Eye (tissue), 1 donor: ENCODE measurements around the gene VPS36.
A peak's percentile ranks its signal among the peaks of the same experiment; 100 is the strongest.
"Not testable (repeated sequence)": the region's sequence is repeated elsewhere in the genome, so short reads cannot be mapped to it uniquely, and the experiment has no call there.

Experiments used
- DNase-seq: peaks from one replicate; pipeline ENCODE4 v3.0.0-alpha.2; 2015

Gene VPS36

DNA sequence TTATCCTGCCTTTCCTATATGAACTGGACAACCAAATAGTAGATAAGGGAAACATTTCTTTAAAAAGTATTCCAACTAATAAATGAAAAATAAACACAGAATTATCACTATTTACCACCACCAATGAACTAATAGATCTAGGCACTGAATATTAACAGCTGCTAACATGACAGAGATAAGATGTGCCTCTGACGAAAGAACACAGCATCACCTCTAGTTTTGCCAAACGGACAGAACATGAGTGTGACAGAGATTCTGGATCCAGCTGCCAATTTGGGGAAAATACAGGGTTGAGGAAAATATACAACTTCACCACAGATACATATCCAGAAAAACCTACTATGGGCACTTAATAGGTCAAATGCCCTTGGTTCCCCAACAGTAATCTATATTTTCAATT, 18.0 kb downstream of the VPS36 start:
- DNase-seq: no peak

DNA sequence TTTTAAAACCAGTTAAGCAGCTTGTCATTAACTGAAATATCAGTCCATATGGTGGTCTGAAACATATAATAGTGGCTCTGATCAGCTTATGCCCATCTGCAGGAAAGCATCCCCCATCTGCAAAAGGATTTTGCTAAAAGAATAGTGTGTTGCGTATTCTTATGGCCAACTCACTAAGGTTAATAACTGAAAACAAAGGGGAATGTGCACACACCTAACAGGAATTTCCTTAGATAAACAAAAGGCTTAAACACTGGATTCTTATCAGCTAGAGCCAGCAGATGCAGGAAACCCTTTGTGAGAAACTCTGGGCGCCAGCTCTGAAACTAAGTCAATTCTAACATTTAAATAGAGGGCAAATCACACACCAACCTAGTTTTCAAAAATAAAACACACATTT, 22.1 kb downstream of the VPS36 start:
- peak; percentile 7 for DNase-seq

DNA sequence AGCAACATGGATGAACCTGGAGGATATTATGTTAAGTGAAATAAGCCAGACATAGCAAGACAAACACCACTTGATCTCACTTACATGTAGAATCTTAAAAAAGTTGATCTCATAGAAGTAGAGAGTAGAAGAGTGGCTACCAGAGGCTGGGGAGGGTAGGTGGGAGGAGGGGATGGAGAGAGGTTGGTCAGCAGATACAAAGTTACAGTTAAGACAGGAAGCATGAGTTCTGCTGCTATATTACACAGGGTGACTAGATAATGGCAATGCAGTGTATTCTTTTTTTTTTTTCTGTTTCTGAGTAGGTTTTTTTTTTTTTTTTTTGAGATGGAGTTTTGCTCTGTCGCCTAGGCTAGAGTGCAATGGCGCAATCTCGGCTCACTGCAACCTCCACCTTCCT, 29.2 kb downstream of the VPS36 start:
- no peak for DNase-seq

DNA sequence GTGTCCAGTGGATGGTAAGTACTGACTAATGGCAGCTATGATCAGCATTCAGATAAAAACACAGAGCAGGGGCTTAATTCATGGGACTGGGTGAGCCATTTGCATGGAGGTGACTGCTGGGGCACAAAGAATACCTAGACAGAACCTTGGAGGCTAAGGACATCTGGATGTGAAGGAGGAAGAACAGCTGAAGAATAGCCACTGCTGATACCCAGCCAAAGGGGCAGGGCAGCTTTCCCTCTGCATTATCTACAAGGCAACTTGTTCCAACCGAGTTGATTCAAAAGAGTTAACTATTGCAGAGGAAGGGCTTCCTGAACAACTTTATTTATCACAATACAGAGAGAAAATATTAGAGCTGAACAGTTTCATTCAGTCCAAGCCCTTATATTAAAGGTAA, 31.4 kb downstream of the VPS36 start:
- no peak for DNase-seq

DNA sequence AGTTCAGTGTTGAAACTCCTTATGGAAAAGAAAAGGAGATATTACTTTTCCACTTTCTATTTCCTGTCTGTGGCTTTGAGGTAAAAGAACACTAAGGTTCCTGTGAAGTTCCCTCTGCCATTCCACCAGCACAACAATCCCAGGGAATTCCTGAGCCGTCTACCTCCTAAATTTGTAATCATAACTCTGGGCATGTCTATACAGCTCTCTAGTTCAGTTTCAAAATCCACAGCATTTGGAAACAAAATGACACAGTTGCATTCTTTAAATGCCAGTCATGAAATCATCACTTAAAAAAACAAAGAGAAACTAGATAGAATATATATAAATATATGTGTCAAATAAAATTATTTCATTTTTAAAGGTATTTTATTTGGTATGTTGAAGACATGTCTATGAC, 35.5 kb downstream of the VPS36 start:
- peak; percentile 8 for DNase-seq

DNA sequence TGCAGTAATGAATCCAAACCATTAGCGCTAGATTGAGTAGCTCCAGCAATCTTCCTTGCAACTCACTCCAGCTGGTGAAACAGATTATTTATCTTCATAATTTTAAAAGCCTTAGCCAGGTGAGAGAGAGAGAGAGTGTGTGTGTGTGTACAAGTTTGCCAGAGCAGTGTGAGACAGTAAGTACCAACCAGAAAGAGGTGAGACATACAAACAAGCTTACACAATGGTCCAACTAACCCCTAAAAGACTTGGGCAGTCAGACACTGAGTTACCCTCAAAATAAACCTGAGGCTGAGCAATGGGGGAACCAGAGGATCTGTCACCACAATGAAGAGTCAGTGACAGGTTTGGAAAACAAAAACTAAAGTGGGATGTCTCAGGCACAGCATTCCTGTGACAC, 36.4 kb downstream of the VPS36 start:
- no peak for DNase-seq

DNA sequence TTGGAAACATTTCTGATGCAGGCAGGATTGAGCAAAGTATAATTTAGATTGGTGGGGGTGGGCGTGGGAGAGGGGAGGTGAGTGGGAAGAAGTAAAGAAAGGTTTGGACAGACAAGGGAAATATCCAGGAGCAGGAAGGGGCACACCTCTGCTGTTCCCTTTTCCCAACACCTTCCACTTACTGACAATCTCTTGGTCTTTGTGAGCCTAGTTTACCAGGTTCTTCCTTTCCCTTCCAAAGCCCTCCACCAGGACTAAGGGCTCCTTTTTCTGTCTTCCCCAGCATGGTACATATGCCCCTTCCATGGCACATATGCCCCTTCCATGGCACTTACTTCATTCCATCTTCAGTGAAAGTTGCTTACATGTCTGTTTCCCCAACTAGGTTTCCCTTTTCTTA, 38.3 kb downstream of the VPS36 start:
- DNase-seq: no peak

DNA sequence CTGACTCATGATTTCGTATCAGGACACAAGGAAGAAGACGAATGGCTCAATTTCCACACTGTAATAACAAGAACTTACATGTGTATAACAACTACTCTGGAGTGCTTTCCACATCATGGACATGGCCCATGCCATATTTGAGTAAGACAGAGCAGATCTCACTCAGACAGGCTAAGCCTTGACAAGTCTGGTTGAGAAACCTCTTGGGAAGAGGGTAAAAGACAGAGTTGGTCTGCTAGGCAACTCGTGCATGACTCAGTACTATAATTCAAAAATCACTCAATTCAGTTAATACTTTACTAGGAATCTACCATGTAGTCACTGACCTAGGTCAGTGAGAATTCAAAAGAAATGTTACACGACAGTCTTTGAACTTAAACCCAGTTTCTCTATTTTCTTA, 38.8 kb downstream of the VPS36 start:
- DNase-seq: no peak

DNA sequence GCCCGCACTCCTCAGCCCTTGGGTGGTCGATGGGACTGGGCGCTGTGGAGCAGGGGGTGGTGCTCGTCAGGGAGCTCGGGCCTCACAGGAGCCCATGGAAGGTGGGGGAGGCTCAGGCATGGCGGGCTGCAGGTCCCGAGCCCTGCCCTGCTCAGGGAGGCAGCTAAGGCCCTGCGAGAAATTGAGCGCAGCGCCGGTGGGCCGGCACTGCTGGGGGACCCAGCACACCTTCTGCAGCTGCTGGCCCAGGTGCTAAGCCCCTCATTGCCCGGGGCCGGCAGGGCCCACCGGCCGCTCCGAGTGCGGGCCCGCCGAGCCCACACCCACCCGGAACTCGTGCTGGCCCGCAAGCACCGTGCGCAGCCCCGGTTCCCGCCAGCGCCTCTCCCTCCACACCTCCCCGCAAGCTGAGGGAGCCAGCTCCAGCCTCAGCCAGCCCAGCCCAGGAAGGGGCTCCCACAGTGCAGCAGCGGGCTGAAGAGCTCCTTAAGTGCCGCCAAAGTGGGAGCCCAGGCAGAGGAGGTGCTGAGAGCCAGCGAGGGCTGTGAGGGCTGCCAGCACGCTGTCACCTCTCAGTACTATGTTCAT, 42.3 kb downstream of the VPS36 start:
- not testable (repeated sequence) for DNase-seq

DNA sequence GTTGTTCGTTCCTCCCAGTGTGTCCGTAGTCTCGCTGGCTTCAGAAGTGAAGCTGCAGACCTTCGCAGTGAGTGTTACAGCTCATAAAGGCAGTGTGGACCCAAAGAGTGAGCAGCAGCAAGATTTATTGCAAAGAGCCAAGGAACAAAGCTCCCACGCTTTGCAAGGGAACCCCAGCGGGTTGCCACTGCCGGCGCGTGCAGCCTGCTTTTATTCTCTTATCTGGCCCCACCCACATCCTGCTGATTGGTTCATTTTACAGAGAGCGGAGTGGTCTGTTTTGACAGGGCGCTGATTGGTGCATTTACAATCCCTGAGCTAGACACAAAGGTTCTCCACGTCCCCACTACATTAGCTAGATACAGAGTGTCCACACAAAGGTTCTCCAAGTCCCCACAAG, 43.0 kb downstream of the VPS36 start:
- not testable (repeated sequence) for DNase-seq

DNA sequence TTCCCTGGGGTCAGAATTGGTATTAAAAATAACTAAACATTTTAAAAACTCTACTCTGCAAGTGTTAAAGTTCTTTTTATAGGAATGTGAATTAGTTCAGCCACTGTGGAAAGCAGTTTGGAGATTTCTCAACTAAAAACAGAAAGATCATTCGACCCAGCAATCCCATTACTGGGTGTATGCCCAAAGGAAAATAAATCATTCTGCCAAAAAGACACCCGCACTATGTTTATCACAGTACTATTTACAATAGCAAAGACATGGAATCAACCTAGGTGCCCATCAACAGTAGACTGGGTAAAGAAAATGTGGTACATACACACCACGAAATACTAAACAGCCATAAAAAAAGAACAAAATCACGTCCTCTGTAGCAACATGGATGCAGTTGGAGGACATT, 43.8 kb downstream of the VPS36 start:
- no peak for DNase-seq

DNA sequence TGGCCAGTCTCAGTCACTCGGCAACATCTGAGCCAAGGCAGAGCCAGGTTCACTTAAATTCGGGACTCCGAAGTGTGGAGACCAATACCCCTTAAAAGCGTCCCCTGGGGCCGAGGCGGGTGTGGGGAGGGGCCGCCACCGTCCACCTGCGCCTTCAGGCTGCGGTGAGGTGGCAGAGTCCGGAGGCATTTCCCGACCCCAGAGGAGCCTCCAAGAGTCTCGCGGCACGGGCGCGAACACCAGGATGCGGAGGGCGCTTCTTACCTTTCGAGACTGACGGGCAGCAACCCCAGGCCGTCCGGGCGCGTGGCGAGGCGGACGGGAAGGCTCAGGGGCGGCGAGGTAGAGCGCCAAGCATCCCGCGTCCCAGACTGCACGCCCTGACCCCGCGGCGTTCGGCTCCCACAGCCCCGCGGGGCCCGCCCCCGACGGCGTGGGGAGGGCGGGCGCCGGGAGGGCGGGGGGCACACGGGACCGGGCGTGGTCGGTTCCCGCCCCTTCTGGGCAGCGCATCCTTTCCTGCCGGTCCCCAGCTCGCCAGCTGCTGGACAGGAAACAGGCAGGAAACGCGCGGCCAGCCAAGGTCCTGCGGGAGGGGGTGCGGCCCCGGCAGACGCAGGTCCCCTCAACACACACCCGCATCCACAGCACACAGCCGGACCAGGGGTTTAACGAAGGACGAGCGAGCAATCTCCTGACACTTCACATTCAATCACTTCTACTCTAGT, 44.5 kb downstream of the VPS36 start, which contains the start of gene THSD1:
THSD1 (minus strand) TSS at position 406 of the 728 bp plus-strand sequence. CDS start 3,572 bp downstream, outside the sequence.
- DNase-seq: peak; percentile 48

DNA sequence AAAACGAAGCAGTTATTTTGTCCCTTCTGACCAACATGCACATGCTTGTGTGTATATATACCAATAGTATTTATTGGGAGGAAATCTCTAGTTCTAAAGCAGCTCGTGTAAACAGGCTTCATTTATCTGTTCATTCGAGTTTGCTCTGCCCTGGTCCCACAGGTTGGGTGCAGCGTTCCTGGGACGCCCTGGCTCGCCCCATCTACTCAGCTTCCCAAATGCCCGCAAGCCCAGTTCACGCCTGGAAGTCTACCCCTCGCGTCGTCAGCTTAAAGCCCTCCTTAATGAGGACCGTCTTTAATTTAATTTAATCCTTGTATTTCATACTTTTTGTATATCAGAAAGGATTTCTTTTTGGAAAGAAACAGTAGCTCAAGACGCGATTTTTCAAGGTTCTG, 45.1 kb downstream of the VPS36 start:
- no peak for DNase-seq

DNA sequence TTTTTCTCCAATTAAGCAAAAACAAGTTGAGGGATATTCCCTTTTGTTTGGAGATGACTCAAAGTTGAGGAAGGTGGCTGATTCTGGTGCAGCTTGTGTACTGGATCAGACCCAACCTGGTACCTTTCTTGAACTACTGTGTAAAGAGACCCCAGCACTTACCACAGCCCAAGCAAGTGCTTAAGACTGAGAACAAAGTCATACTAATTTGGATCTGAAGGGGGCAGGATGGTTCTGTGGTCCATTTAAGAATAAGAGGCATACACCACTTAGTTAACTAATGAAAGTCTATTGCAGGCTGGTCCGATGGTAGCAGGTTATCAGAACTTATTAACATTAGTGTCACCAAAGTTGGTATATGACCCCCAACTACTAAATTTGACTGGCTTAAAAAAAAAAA, 50.7 kb downstream of the VPS36 start:
- no peak for DNase-seq

DNA sequence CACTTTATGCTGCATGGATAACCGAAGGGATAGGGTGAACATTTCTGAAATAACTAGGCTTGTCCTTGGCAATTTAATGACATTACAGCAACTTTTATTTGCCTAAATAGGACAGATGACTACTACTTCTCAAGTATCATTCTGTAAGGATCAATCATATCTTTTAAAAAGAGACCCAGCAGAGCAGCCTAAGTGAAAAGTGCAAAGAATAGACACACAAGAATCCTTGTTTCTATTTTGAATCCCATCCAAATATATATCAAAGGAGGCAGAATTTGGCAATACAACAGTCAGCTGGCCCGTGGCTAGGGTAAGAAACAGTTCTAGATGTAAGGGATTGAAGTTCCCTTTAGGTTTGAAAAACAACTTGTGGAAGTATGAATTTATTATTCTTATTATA, 51.4 kb downstream of the VPS36 start:
- no peak for DNase-seq

DNA sequence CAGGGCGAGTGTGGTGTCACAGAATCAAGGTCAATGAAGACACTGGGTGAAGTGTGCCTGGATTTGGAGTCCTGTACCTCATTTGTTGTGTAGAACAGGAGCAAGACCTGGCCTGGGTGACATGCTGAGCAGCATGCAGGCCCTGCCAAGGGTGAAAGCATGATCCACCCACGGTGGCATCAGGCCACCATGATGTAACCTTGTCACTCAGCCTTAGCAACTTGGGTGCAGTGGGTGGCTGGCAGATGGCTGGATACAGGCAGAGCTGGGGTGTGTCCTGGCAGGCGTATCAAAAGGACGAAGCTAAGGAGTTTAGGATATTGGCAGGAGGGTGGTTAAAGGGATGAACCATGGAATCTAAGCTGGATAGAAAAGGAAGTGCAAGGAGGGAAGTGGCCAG, 54.7 kb downstream of the VPS36 start:
- no peak for DNase-seq

DNA sequence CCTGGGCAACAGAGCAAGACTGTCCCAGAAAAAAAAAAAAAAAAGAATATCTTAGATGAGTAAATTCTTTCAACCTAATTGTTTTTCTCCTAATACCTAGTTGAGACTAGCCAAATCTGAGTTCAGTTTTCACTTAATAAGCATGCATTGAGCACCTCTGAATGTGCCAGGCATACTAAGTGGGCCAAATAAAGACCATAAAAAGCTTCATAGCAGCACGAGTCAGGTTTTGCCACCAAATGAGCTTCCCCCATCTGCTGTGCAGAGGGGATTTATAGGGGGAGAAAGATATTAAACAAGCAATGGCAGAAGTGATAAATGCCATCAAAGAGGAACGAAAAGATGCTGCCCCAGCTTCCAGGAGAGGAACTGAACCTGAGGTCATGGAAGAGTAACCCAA, 55.8 kb downstream of the VPS36 start:
- DNase-seq: no peak

DNA sequence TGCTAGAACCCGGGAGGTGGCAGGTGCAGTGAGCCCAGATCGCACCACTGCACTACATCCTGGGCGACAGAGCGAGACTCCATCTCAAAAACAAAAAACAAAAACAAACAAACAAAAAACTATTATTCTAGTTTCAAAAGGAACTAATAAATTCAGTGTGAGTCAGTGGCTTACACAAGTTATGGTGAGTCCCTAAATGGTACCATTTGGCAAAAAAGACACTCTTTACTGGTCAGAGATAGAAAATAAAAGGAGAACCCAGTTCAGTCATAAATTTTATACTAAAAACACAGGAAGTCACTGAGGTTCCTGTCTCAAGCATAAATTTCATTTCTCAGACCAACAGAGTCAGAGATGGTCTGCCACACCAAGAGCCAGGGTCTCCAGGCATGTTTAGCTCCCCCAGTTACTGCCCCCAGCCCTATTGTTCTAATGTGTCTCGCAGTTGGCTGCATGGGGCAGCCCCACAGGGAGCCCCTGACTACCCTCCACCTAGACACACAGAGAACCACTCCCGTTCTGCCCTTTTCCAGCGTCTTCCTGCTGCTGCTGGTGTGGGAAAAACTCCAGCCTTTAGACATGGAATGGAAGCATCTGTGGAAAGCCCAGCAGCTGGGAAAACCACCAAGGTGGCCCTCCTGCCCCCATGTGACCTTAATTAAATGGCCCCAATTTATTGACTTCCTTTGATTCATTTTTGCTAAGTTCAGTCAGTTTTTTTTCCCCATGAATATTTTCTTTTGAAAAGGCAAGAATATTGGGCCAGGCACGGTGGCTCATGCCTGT, 56.7 kb downstream of the VPS36 start:
- no peak for DNase-seq

DNA sequence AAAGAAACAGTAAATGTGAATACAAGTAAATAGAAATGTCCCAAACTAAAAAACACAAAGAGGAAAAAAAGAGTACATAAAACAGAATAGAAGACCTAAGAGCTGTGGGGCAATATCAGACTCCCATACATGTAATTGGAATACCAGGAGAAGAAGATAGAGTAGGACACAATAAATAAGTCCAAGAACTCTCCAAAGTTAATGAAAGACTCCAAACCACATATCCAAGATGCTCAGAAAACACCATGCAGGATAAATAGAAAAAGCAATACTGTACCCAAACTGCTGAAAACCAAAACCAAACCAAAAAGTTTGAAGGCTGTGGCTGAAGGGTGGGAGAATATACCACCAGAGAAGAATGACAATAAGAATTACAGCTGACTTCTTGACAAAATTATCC, 62.7 kb downstream of the VPS36 start:
- DNase-seq: no peak

DNA sequence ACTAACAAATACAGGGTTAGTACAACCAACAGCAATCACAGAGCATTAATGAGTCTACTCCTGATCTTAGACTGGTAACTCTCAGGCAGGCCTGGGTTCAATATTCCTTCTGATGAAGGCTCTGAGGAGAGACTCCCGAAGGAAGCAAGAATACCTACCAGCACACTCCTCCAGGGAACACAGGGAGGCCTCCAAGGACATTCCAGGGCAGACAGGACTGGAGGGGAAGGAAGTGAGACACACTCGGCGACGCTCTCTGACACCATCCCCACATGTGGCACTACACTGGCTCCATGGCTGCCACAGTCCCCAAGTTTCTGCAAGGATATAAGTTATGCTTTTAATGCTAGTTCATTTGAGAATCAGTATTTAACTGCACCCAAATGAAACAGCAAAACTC, 64.6 kb downstream of the VPS36 start:
- no peak for DNase-seq

DNA sequence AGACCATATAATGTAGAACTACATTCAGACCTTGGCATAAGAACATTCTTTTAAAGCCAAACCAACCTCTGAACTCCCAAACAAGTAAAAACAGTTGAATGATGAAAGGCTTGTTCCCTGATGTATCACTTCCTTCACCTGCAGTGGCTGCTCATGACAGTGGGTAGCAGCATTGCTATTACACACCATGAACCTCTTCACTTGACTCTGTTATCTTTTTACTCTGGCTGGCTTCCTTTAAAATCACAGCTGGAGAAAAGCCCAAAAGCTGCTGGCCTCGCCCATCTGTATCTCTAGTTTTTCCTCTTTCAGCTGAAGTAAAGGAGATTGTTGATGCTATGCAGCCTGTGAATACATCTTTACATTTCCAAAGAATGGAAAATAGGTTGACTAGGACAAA, 67.1 kb downstream of the VPS36 start:
- no peak for DNase-seq

DNA sequence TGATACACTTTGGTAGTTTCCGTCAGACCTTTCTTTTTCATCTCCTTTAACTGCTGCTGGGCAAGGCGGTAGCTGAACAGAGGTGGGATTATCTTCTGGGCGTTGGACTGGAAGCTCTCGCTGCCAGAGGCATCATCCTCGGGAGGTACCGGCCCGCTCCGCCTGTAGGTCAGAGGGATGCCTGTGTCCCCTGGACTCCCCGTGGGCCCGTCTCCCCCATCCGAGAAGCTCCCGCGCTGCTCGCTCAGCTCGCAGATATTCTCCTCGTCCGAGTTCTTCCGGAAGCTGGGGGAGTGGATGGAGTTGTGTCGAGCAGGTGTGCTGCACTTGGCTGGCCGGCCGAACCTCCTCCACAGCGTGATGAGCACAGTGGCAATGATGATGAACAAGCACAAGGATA, 72.1 kb downstream of the VPS36 start:
- no peak for DNase-seq

DNA sequence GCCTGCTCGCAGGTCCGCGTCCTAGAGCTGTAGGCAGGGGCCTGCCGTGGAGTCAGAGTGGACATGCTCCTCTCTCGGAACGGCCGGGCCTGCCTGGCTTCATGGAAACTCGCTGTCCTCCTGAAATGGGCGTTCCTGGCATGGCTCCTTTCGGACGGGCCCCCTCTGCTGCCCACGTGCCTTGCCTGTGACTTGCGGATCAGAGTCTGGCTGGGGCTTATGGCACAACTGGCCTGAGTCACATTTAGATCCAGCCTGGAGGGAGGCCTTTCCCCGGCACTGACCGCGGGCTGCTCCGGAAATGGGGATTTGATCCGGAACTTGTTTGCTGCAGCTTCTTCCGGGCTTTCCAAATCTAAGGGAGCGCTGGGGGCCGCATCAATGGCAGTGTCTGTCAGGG, 72.5 kb downstream of the VPS36 start:
- DNase-seq: no peak

DNA sequence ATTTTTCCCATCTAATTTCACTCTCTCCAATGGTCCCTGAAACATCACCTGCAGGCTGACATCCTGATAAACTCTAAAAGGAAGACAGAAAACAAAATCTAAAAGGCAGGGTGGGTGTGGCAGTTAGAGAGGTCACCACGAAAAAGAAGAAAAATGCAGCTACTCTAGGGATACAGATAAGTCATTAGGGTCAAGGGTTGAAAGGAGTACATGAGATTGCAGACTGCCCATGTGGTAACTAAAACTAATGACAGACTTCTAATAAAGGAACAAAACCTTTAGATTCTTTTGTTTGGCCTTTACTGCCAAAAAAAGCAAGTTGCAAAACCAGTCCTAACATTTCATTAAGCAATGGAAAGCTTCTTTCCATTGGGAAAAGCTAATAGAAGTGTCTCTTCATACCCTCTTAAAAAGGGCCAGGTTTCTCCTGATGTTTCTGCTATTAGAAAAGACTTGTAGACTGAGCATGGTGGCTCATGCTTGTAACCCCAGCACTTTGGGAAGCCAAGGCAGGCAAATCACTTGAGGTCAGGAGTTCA, 75.5 kb downstream of the VPS36 start:
- no peak for DNase-seq
